ENCODE results near the gene SNRNP25. TPM values are rescaled to one million over a fixed set of nuclear protein-coding genes. Genes with fewer than 3 reads are reported as not detected.
"Not testable (repeated sequence)": the region's sequence is repeated elsewhere in the genome, so short reads cannot be mapped to it uniquely, and the experiment has no call there.

SNRNP25 gene
- total RNA-seq, 2 experiments from 2014 or later = 29.7 to 33.4 TPM

GRCh38 chr16:46510-46909, 7.1 kb upstream of the SNRNP25 start:
- H3K36me3 Mint-ChIP-seq (ENCODE audit: low read depth) = peaks cover 64% of the 10 kb centered on the region
- CTCF ChIA-PET, H3K27ac Mint-ChIP-seq, H3K27me3 Mint-ChIP-seq, H3K4me3 Mint-ChIP-seq, H3K9me3 Mint-ChIP-seq, POLR2A ChIA-PET, DNase-seq: not testable (repeated sequence)
- peaks cover 35% of the 10 kb centered on the region for H3K4me1 Mint-ChIP-seq

GRCh38 chr16:47234-47633, 6.4 kb upstream of the SNRNP25 start:
- H3K36me3 Mint-ChIP-seq (ENCODE audit: low read depth) = peaks cover 61% of the 10 kb centered on the region
- H3K4me3 Mint-ChIP-seq = no peak overlapping the region
- no peak for DNase-seq
- peak overlapping the region; percentile 21 for H3K27ac Mint-ChIP-seq
- POLR2A ChIA-PET = no interaction called here
- H3K9me3 Mint-ChIP-seq = no peaks in the 10 kb centered on the region
- no peaks in the 10 kb centered on the region for H3K27me3 Mint-ChIP-seq
- CTCF ChIA-PET = interaction anchor here (1.1 to 1.5 kb wide), 2 partner anchors 18 to 134 kb away, joined by 3 read pairs; no protein-coding TSS in a partner anchor
- peaks cover 34% of the 10 kb centered on the region for H3K4me1 Mint-ChIP-seq

- peaks cover 35% of the 10 kb centered on the region for H3K36me3 Mint-ChIP-seq (ENCODE audit: low read depth)
- H3K27me3 Mint-ChIP-seq = no peaks in the 10 kb centered on the region
- H3K27ac Mint-ChIP-seq = peak overlapping the region; percentile 44
- H3K9me3 Mint-ChIP-seq = no peaks in the 10 kb centered on the region
- ChIA-PET CTCF (no interaction called here), POLR2A (no interaction called here)
- DNase-seq = no peak
- H3K4me1 Mint-ChIP-seq = peaks cover 36% of the 10 kb centered on the region
- H3K4me3 Mint-ChIP-seq = peak overlapping the region; percentile 98
Measured at GRCh38 chr16:50769-51591, 2.6 kb upstream of the SNRNP25 start.

GRCh38 chr16:54237-54581, 581 bp downstream of the SNRNP25 start:
- POLR2A ChIA-PET = interaction anchor here (0.7 to 2.5 kb wide), 5 partner anchors 8 to 34 kb away, joined by 3 to 18 read pairs (median 11); partner anchors contain the start of gene MPG
- no peaks in the 10 kb centered on the region for H3K27me3 Mint-ChIP-seq
- H3K4me3 Mint-ChIP-seq = peak overlapping the region; percentile 98

GRCh38 chr16:55571-56136, 2.0 kb downstream of the SNRNP25 start:
- no peaks in the 10 kb centered on the region for H3K9me3 Mint-ChIP-seq
- no peak for DNase-seq
- ChIA-PET CTCF (interaction anchor here (1.0 kb wide), 1 partner anchor 10 kb away, joined by 4 read pairs; no protein-coding TSS in a partner anchor), POLR2A (interaction anchor here (0.9 to 1.1 kb wide), 3 partner anchors 10 to 29 kb away, joined by 3 read pairs; no protein-coding TSS in a partner anchor)
- peaks cover 28% of the 10 kb centered on the region for H3K4me1 Mint-ChIP-seq
- H3K27me3 Mint-ChIP-seq = no peaks in the 10 kb centered on the region
- peak overlapping the region; percentile 14 for H3K4me3 Mint-ChIP-seq
- peaks cover 21% of the 10 kb centered on the region for H3K36me3 Mint-ChIP-seq (ENCODE audit: low read depth)
- no peak overlapping the region for H3K27ac Mint-ChIP-seq

More at GRCh38 chr16:54237-54581, 581 bp downstream of the SNRNP25 start:
- peaks cover 27% of the 10 kb centered on the region for H3K36me3 Mint-ChIP-seq (ENCODE audit: low read depth)
- no peaks in the 10 kb centered on the region for H3K9me3 Mint-ChIP-seq
- H3K4me1 Mint-ChIP-seq = peaks cover 34% of the 10 kb centered on the region
- DNase-seq = no peak
- CTCF ChIA-PET = interaction anchor here (0.6 to 2.2 kb wide), 4 partner anchors 11 to 30 kb away, joined by 3 to 21 read pairs (median 4); no protein-coding TSS in a partner anchor
- H3K27ac Mint-ChIP-seq = peak overlapping the region; percentile 59

- ChIA-PET POLR2A (interaction anchor here (0.9 to 1.1 kb wide), 3 partner anchors 9 to 29 kb away, joined by 3 read pairs; no protein-coding TSS in a partner anchor), CTCF (interaction anchor here (1.0 to 1.1 kb wide), 2 partner anchors 9 to 41 kb away, joined by 4 read pairs; no protein-coding TSS in a partner anchor)
- Mint-ChIP-seq H3K27ac (no peak overlapping the region), H3K4me1 (peaks cover 21% of the 10 kb centered on the region), H3K36me3 (ENCODE audit: low read depth) (peaks cover 14% of the 10 kb centered on the region), H3K27me3 (no peaks in the 10 kb centered on the region), H3K4me3 (peak overlapping the region; percentile 14), H3K9me3 (no peaks in the 10 kb centered on the region)
- DNase-seq = no peak
Measured at GRCh38 chr16:56231-56927, 2.8 kb downstream of the SNRNP25 start.

- Mint-ChIP-seq H3K9me3 (no peaks in the 10 kb centered on the region), H3K27me3 (no peaks in the 10 kb centered on the region), H3K36me3 (ENCODE audit: low read depth) (peaks cover 9% of the 10 kb centered on the region), H3K27ac (no peak overlapping the region), H3K4me3 (no peak overlapping the region), H3K4me1 (peaks cover 15% of the 10 kb centered on the region)
- no peak for DNase-seq
- ChIA-PET POLR2A (interaction anchor here (1.0 kb wide), 1 partner anchor 19 kb away, joined by 4 read pairs; no protein-coding TSS in a partner anchor), CTCF (interaction anchor here (0.6 to 1.3 kb wide), 3 partner anchors 8 to 136 kb away, joined by 3 to 5 read pairs (median 4); no protein-coding TSS in a partner anchor)
Measured at GRCh38 chr16:57711-58110, 4.1 kb downstream of the SNRNP25 start.

- no peak for DNase-seq
- Mint-ChIP-seq H3K36me3 (ENCODE audit: low read depth) (peaks cover 5% of the 10 kb centered on the region), H3K4me3 (no peak overlapping the region), H3K9me3 (no peaks in the 10 kb centered on the region), H3K4me1 (peaks cover 11% of the 10 kb centered on the region), H3K27me3 (no peaks in the 10 kb centered on the region), H3K27ac (no peak overlapping the region)
- POLR2A ChIA-PET = interaction anchor here (1.0 kb wide), 1 partner anchor 18 kb away, joined by 4 read pairs; no protein-coding TSS in a partner anchor
- CTCF ChIA-PET = interaction anchor here (0.5 kb wide), 1 partner anchor 14 kb away, joined by 4 read pairs; no protein-coding TSS in a partner anchor
Measured at GRCh38 chr16:58491-59439, 5.1 kb downstream of the SNRNP25 start.

GRCh38 chr16:59440-60059, 5.9 kb downstream of the SNRNP25 start:
- CTCF ChIA-PET = no interaction called here
- no peak overlapping the region for H3K27ac Mint-ChIP-seq
- POLR2A ChIA-PET = no interaction called here
- H3K9me3 Mint-ChIP-seq = no peaks in the 10 kb centered on the region
- no peak overlapping the region for H3K4me3 Mint-ChIP-seq
- peaks cover 5% of the 10 kb centered on the region for H3K36me3 Mint-ChIP-seq (ENCODE audit: low read depth)
- H3K4me1 Mint-ChIP-seq = peaks cover 7% of the 10 kb centered on the region
- no peaks in the 10 kb centered on the region for H3K27me3 Mint-ChIP-seq
- DNase-seq = no peak

- H3K9me3 Mint-ChIP-seq = no peaks in the 10 kb centered on the region
- H3K27me3 Mint-ChIP-seq = no peaks in the 10 kb centered on the region
- peaks cover 4% of the 10 kb centered on the region for H3K4me1 Mint-ChIP-seq
- DNase-seq = no peak
- no peak overlapping the region for H3K4me3 Mint-ChIP-seq
- peaks cover 5% of the 10 kb centered on the region for H3K36me3 Mint-ChIP-seq (ENCODE audit: low read depth)
- H3K27ac Mint-ChIP-seq = no peak overlapping the region
- ChIA-PET POLR2A (no interaction called here), CTCF (interaction anchor here (0.6 to 1.2 kb wide), 2 partner anchors 8 to 37 kb away, joined by 5 to 8 read pairs; no protein-coding TSS in a partner anchor)
Measured at GRCh38 chr16:60166-60565, 6.5 kb downstream of the SNRNP25 start.

GRCh38 chr16:60929-61878, 7.6 kb downstream of the SNRNP25 start:
- Mint-ChIP-seq H3K36me3 (ENCODE audit: low read depth) (peaks cover 2% of the 10 kb centered on the region), H3K9me3 (no peaks in the 10 kb centered on the region), H3K4me3 (no peak overlapping the region), H3K27me3 (no peaks in the 10 kb centered on the region), H3K27ac (no peak overlapping the region), H3K4me1 (peaks cover 2% of the 10 kb centered on the region)
- CTCF ChIA-PET = interaction anchor here (1.2 to 9.4 kb wide), 2 partner anchors 36 kb away, joined by 8 to 194 read pairs; no protein-coding TSS in a partner anchor
- POLR2A ChIA-PET = interaction anchor here (2.7 kb wide), 1 partner anchor 8 kb away, joined by 11 read pairs; the partner anchor contains the start of genes POLR3K and SNRNP25
- DNase-seq = no peak

Measured in activated CD4-positive, alpha-beta memory T cell treated with anti-CD3 and anti-CD28 coated beads, Interleukin-2, amount 10 ng/mL, durations not matched to agents 7 days and 5 days (primary cell).